CD4-positive, alpha-beta T cell treated with Interleukin-6 at 100 ng/mL for 8 hours (primary cell): ENCODE data around the gene FAM193A.
"Not testable (repeated sequence)": the region's sequence is repeated elsewhere in the genome, so short reads cannot be mapped to it uniquely, and the experiment has no call there.

Source experiments
- DNase-seq: peaks from one replicate; pipeline ENCODE4 v3.0.0-alpha.2; 2020; ENCODE audit warnings: mixed read lengths, low spot score

FAM193A gene

GRCh38 chr4:2536193-2537010 is at the start of gene FAM193A:
Gene FAM193A, plus strand, starts transcription at chr4:2536647. Its CDS starts 269 bp downstream, at chr4:2536916.
- DNase-seq: peak; percentile 100

GRCh38 chr4:2486981-2487380 is 49.5 kb upstream of the FAM193A start:
- DNase-seq: no peak

GRCh38 chr4:2487632-2488031 is 48.8 kb upstream of the FAM193A start:
- no peak for DNase-seq

GRCh38 chr4:2489081-2489805 is 47.2 kb upstream of the FAM193A start:
- no peak for DNase-seq

GRCh38 chr4:2489841-2490552 is 46.5 kb upstream of the FAM193A start:
- no peak for DNase-seq

- no peak for DNase-seq
These were observed 43.5 kb upstream of the FAM193A start for GRCh38 chr4:2492970-2493369.

- no peak for DNase-seq
These were observed 41.5 kb upstream of the FAM193A start for GRCh38 chr4:2494992-2495391.

GRCh38 chr4:2497324-2497723 is 39.1 kb upstream of the FAM193A start:
- DNase-seq: no peak

- DNase-seq: no peak
These were observed 38.5 kb upstream of the FAM193A start for GRCh38 chr4:2497931-2498330.

GRCh38 chr4:2500547-2500946 is 35.9 kb upstream of the FAM193A start:
- no peak for DNase-seq

GRCh38 chr4:2501034-2501594 is 35.3 kb upstream of the FAM193A start:
- DNase-seq: no peak

- no peak for DNase-seq
These were observed 32.6 kb upstream of the FAM193A start for GRCh38 chr4:2503809-2504208.

GRCh38 chr4:2507259-2507658 is 29.2 kb upstream of the FAM193A start:
- DNase-seq: no peak

GRCh38 chr4:2507855-2508254 is 28.6 kb upstream of the FAM193A start:
- DNase-seq: no peak

GRCh38 chr4:2510351-2511259 is 25.8 kb upstream of the FAM193A start:
- DNase-seq: no peak

GRCh38 chr4:2511645-2512131 is 24.8 kb upstream of the FAM193A start:
- no peak for DNase-seq

GRCh38 chr4:2512396-2513135 is 23.9 kb upstream of the FAM193A start:
- DNase-seq: no peak

- not testable (repeated sequence) for DNase-seq
These were observed 22.3 kb upstream of the FAM193A start for GRCh38 chr4:2514193-2514592.

- not testable (repeated sequence) for DNase-seq
These were observed 21.5 kb upstream of the FAM193A start for GRCh38 chr4:2514944-2515343.

- no peak for DNase-seq
These were observed 20.5 kb upstream of the FAM193A start for GRCh38 chr4:2515830-2516550.
